Erythroblast (primary cell): Measurements from ENCODE around the gene SACM1L.

Source experiments
- GATA1 ChIP-seq: IDR thresholded peaks from 2 replicates; pipeline ENCODE4 v1.6.1; 2011; ENCODE audit warnings: low read depth, mild to moderate bottlenecking, control low read depth, low read length, moderate library complexity
- POLR2A ChIP-seq: IDR thresholded peaks from 2 replicates; pipeline ENCODE4 v1.6.1; 2011; ENCODE audit warnings: mild to moderate bottlenecking, low read length

GRCh38 chr3:45681221-45681620, 8.0 kb upstream of the SACM1L start:
- no peak for TF ChIP-seq POLR2A
- no peak for TF ChIP-seq GATA1
